OCI-LY7 (cell line): Measurements from ENCODE around the gene STYK1.

Source experiments
- EZH2phosphoT487 ChIP-seq: fragments of 200-600 bp; sonication (generic); IDR thresholded peaks from 2 replicates; pipeline ENCODE4 v1.6.1; 2018; ENCODE audit warnings: low read depth, borderline replicate concordance, mild to moderate bottlenecking, mixed run types, antibody characterized with exemption, low read length, moderate library complexity, mixed read lengths
- TF ChIP-seq, protein P1 (sequence below): fragments of 200-600 bp; sonication (generic); conservative IDR thresholded peaks from 2 replicates; pipeline ENCODE4 v1.5.1; 2014; ENCODE audit warnings: mild to moderate bottlenecking, antibody characterized with exemption, low read length, moderate library complexity, mixed read lengths

DNA sequence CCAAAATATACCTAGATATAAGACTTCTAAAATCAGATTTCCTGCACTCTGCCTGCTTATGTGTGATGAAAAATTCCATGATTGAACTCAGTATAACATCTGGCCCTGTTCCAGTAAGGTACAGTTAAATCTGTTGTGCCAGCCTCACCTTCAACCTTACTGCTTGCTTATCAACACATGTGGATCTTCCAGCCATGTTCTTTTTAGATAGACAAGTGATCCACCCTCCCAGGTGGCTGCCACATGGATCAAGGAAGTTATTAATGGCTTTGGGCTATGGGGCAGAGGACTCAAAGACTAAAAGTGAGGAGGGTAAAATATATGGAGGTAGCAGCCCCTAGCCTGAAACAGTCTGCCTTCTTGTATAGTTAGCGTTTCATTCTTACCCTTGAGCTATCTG lies 35.1 kb downstream of the STYK1 start:
- TF ChIP-seq, protein P1, sequence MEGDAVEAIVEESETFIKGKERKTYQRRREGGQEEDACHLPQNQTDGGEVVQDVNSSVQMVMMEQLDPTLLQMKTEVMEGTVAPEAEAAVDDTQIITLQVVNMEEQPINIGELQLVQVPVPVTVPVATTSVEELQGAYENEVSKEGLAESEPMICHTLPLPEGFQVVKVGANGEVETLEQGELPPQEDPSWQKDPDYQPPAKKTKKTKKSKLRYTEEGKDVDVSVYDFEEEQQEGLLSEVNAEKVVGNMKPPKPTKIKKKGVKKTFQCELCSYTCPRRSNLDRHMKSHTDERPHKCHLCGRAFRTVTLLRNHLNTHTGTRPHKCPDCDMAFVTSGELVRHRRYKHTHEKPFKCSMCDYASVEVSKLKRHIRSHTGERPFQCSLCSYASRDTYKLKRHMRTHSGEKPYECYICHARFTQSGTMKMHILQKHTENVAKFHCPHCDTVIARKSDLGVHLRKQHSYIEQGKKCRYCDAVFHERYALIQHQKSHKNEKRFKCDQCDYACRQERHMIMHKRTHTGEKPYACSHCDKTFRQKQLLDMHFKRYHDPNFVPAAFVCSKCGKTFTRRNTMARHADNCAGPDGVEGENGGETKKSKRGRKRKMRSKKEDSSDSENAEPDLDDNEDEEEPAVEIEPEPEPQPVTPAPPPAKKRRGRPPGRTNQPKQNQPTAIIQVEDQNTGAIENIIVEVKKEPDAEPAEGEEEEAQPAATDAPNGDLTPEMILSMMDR = no peak
- TF ChIP-seq EZH2phosphoT487 = no peak
